NCI-H128 (cell line): ENCODE data around the gene CORO7.
"Not testable (repeated sequence)": the region's sequence is repeated elsewhere in the genome, so short reads cannot be mapped to it uniquely, and the experiment has no call there.

Source experiments
- DNase-seq: peaks from one replicate; lab custom pipeline; 2025; ENCODE audit not compliant: unreplicated experiment; lab: John Stamatoyannopoulos, UW

Gene CORO7

DNA sequence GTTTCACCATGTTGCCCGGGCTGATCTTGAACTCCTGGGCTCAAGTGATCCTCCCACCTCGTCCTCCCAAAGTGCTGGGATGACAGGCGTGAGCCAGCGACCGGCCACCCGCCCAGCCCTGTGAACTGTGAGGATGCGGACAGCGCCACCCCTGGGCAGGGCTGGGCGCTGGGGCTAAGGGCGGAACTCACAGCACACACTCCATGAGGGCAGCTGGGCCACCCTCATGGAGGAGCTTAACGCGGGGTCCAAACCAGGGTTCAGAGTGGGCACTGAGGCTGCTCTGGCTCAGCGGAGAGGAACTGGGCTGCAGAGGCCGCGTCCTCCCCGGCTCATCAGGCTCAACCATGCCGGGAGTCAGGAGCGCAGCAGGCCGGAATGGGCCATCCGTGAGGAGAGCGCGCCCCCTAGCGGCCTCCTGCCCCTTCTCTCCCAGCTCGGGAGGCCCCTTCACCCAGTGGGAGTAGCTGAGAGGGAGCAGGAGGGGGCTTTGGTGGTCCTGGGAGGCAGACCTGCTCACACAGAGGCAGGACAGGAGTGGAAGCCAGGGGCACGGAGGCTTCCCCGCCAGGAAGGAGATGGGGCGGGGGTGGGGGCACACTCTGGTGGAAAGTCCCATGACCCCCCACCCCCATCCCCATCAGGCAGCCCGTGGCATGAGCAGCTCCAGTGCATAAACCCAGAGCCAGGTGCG lies 13.8 kb downstream of the CORO7 start:
- DNase-seq = peak; percentile 25

DNA sequence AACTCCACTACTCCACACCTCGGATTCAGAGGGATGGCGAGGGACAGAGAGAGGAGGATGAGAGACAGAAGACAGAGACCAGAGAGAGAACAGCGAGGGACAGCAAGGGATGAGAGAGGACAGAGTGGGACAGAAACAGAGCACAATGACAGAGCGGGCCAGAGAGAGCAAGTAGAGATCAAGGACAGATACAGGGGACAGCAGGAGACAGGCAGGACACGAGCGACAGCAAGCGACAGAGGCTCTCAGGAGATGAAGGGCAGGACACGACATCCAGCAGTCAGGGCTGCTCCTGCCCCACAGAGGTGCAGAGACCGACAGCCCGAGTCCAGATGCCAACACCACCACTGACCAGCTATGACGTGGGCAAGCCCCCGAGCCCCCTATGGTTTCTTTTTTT lies 14.9 kb downstream of the CORO7 start:
- DNase-seq = no peak

DNA sequence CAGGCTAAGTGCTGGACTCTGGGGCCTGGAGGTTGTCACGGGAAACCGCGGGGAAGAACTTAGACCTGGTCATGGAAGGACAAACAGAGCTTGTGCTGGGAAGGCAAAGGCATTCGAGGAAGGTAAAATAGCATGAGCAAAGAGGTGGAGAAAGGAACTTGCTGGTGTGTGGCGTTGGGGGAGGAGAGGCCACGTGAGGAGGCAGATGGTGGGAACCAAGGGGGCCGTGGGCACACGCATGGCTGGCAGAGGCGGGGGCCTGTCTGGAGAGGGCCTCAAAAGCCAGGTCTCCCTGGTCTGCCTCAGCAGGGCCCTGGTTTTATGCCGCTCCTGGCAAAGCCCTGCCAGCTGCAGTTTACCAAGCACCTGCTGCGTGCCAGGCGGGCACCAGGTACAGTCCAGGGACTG lies 15.3 kb downstream of the CORO7 start:
- no peak for DNase-seq

DNA sequence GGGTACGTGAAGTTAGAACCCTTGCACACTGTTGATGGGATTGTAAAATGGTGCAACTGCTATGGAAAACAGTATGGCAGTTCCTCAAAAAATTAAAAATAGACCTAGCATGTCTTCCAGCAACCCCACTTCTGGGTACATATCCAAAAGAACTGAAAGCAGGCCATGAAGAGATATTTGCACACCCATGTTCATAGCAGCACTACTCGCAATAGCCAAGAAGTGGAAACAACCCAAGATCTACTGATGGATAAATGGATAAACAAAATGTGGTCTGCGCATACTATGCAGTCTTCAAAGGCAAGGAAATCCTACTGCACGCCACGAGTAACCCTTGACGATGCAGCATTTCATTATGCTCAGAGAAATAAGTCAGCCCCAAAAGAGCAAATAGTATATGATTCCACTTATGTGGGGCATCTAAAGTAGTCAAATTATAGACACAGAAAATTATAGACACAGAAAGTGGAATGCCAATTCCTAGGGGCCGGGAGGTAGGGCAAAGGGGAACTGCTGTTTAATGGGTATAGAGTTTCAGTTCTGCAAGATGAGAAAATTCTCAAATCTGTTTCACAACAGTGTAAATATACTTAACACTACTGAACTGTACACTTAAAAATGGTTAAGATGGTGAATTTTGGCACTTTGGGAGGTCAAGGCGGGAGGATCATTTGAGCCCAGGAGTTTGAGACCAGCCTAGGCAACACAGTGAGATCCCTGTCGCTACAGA lies 17.2 kb downstream of the CORO7 start:
- DNase-seq = no peak

DNA sequence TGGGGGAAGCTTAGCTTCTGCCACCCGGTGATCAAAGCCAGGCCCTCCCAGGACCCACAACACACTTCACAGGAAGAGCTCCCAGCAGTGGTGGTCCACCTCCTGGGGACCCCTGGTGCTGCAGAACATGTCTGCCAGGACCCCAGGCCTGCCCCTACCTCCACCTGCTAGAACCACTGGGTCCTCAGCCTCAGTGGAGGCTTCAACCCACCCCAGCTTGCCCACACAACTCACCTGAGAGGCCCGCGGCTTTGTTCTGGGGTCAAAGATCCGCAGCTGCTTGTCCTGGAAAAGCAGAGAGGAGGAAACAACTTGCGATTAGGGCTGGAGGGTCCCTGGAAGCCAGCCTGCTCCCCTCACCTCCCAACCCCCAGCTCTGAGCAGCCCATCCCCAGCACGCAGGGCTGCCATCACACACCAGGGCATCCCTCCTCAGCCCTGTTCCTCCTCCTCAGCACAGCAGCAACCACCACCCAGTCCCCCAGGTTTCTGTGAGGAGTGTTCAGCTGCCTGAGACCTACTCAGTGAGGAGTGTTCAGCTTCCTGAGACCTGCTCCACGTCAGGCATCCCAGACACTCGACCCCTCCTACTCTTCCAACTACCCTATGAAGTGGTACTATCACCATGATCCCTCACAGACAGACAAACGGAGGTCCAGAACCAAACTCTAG lies 21.2 kb downstream of the CORO7 start:
- no peak for DNase-seq

DNA sequence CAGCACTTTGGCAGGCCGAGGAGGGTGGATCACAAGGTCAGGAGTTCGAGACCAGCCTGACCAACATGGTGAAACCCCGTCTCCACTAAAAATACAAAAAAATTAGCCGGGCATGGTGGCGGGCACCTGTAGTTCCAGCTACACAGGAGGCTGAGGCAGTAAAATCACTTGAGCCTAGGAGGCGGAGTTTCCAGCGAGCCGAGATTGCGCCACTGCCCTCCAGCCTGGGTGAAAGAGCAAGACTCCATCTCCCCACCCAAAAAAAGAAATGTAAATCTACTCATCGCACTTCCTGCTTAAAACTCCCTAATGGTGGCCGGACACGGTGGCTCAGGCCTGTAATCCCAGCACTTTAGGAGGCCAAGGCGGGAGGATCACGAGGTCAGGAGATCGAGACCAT lies 22.5 kb downstream of the CORO7 start:
- not testable (repeated sequence) for DNase-seq

DNA sequence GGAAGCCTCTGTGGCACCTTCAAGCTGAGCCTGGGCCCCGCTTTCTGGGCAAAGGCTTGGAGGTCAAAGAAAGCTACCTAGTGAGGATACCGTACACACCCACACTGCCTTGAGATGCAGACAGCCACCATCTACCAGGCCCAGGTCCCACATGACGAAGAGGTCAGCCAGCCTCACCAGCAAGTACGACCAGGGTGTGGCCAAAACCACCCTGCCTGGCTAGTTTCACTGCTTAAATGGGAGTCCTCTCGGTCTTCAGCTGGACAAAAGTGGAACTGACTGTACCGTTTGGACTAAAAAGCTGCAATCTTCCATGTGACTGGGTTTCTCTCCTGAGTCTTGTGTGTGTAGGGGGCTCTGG lies 23.2 kb downstream of the CORO7 start:
- DNase-seq = no peak

DNA sequence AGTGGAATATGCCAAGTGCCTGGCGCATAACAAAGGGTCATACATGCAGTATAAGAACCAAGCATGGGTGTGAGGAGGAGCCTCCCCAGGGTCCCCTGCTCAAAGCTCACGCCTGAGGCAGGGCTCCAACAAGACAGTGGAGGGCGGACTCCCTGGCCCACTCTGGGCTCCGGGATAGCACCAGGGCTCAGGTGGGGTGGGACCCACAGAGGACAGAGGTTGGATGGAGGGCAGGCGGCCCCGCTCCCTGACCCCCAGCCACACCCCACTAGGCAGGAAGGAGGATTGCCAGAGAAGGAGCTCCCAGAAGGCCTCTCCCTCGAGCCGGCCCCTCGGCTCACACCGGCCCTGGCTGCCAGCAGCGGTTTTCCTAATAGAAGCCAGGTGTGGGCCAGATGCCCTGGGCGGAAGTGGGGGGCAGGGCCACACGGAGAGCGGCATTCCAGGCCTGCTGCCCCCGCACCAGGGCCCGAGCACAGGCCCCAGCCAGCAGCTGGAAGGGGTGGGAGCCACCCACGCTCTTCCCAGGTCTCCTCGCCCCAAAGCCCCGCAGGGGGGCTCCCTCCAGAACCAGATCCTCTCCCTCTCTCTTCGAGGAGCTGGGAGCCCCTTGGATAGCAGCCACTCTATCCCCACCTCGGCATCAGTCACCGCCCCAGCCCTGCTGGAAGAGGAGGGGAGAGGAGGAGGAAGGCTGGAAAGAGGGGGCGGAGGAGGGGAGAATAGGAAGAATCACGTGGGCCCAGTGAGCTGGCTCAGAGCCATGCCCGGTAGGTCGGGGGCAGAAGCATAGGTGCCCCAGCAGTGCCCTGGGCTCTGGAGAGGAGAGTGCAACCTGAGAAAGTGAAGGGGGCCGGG lies 23.8 kb downstream of the CORO7 start:
- no peak for DNase-seq

DNA sequence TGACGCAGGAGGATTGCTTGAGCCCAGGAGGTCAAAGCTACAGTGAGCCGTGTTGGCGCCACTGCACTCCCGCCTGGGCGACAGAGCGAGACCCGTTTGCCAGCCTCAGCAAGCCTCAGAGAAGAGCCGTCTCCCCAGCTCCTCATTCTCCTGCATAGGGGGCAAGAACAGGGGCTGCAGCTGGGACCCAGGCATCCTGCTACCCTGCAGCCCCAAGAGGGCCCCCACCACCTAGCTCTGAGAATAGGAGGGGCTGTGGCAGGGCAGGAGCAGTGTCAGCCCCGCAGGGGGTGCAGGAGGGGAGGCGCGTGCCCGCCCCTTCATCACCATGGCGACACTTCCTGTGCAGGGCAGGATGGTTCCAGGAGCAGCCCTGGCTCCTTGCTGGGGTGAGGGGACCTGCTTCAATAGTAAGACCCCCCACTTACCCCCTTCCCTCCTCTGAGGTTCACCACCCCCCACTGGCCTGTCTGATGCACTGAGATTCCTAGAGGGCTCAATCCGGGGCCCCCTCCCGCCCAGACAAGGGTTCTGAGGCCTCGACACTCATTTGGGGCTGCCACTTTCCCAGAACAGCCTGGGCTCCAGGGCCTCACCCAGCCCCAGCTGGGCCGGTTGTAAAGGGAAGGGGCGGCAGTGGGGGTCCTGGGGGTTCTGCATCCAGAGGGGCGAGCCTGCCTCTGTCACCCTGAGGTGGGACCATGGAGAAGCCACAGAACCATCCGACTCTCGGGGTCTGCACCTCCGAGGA lies 24.6 kb downstream of the CORO7 start:
- no peak for DNase-seq

DNA sequence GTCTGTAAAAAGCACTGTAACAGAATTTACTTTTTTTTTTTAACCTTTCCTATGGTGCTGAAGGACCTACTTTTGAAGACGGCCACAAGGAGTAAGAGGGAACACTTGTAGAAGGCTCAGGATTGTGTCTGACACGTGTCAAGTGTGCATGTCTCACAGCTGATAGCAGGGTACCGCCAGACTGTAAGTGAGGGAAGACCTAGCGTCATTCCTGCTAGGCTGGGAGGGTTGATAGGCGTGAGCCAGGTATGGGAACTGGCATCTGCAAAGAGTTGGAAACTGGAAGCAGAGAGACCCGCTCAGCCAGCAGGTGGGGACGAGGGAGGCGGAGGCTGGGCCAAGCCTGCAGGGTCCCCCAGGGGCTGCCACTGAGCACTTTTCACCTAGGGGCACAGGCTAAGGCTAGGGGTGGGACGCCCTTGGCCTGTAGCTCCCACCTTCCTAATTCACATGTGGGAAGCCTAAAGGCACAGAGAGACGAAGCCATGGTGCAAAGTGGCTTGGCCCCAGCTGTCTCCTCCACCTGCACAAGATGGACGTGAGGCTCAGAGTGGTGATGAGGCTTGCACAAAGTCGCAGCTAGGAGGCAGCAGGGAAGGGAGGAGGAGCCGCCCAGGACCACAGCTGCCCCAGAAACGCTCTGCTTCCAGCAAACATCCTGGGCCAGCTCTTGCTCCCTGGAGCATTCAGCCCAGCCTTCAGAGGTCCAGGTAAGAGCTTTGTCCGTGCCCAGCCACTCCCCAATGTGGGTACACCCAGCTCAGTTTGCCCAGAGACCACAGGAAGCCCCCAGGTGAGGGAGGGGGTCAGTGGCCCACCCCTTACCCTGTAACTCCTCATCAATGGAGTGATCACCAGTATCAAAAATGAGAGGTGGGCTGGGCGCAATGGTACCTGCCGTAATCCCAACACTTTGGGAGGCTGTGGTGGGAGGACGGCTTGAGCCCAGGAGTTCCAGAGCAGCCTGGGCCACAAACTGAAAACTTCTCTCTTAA lies 25.8 kb downstream of the CORO7 start:
- DNase-seq = no peak

DNA sequence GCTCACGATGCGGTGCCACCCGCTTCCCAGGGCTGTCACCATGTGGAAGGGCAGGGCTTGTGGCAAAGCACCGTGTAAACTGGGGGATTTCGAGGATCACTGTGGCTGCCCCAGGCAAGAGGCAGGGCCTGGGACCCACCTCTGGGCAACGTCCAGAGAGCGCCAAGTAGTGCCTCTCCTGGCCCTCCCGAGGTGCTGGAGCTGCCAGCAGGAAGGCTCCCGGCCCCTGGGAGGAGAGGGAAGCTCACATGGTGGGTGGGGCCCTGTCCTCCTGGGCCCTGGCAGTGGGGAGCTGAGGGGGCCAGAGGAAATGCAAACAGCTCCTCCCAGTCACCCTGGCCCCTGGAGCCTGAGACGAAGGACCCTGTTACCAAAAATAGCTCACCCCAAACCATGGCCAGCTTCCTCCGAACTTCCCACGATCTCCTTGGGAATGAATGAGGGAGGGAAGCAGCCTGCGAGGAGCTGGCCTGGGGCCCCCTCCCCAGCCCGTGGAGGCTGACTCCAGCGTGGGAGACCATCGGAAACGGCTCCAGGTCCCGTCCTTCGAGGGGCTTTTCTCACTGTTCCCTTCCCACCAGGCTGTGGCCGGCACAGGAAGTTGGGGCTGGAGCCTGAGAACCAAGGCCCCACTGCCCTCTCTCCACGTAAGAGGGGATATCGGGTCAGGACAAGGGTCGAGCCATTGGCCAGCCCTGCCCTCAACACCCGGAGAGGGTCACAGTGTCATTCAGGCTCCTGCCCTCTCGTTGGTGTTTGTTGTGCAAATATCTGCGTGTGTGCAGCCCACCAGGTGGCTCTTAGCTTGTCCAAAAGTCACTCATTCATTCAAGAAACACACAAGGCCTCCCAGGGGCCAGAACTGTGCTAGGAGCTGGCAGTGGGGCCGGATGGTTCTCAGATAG lies 27.1 kb downstream of the CORO7 start:
- DNase-seq = no peak

DNA sequence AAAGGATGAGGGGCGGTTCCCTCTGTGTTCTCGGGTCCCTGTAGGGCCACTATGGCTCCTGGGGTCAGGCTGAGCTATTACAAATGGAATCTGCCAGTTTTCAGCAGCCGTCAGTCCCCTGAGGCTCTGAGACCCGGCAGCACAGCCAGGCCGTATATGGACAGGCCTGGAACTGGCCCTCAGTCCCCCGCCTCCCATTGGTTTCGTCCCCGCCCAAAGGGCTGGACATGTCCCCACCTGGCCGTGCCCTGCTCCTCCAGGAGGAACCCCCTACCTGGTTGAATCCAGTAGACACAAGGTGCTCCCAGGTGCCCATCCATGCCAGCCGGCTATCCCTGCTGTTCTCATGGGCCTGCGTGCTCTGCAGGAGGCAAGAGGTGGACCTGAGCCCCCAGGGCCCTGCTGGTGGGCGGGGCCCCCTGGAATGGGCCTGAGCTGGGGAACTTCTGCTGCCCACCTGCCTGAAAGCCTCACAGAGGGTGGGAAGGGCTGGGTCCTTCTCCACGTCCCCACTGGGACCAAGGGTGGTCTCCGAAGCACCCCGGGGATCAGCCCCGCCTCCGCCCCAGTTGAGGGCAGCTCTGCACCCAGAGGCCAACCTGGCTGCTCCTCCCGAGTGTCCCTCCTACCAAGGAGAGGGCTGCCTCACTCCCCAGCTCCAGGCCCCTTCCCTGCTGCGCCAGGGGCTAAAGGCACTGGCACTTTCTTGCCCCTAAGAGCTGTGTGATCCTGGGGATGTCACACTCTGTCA lies 27.9 kb downstream of the CORO7 start:
- DNase-seq = no peak

DNA sequence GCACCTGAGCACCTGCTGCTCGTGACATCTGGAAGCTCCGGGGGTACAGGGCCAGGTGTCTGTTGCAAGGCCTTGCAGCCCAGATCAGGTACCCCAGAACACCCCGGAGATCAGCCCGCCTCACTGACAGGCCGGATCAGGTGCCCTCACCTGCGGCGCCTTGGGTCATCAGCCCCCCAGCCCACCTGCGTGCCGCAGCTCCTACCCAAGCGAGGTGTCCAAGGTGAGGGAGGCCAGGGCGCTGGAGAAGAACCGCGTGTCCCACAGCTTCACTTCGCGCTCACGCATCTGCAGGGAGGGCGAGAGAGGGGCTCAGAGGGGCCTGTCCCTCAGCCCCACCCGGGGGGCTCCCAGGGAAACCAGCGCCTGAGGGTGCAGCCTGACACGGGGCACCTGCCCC lies 28.6 kb downstream of the CORO7 start:
- no peak for DNase-seq

DNA sequence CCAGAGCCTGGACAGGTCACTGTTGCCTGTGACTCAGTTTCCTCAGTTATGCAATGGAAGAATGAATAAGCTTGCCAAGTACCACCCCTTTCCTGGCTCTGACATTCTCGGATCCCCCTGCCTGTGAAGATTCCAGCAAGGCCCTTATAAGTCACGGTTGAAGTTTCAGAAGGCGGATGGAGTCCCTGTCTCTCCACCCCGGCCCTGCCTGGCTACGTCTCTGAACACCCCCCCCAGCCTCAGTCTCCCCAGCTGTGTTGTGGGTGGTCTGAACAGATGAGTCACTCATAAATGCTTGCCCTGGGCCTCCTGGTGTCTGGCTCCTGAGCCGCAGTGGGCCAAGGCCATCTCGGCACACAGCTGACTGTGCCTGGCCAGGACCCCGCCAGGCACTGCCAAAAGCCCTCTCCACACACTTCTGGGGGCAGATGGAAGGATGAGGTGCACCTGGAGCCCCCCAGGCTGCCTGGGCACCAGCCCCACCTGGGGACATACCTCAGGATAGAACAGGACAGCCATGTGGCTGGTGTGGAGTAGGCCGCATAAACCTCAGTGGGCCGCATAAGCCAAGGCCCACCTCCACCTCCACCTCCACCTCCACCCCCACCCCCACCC lies 29.3 kb downstream of the CORO7 start:
- DNase-seq = no peak

DNA sequence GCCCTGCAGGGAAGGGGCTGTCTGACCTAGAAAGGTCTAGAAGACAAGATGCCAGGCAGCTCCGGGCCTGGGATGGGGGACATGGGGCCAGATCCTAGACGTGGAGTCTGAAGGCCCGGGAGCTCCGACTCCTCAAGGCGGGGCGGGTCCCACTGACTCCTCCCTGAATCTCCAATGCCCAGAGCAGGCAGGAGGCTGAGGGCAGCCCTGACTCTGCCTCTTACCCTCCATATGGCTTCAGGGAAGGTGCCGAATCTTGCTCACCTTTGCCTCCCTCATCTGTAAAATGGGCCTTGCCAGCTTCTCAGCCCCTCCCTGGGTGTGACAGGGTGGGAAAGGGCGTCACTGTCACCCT lies 30.0 kb downstream of the CORO7 start:
- DNase-seq = no peak

DNA sequence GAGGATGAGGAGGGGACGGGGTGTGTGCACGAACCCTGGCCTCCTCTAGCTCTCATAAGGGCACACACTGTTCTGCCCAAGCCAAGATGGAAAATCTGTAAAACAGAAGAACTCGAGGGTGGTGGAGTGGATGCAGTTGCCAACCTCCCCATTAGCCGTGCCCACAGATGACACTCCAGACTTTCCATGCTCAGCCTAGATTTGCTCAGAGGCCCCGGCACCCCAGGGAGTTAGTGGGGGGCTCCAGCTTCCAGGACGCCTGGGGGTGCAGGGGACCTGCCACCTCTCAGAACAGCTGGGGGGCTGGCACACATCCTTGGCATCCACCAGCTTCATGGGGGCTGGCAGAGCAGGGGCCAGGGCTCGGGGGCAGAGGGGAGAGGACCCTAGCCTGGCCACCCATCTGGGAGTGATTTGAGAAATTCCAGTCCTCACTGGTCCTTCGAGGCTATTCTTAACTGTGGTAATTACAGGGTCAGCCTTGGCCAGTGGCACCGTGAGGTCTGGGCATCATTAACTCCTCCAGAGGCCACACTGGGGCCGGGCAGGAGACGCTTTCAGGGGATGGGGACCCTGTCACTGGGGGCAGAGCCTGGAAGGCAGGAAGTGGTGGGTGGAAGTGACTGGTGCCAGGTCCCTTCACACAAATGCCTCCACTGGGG lies 30.5 kb downstream of the CORO7 start:
- no peak for DNase-seq
